Liver (tissue), 9 donors: ENCODE results near the gene ADGRD1. TPM values are rescaled to one million over a fixed set of nuclear protein-coding genes. Genes with fewer than 3 reads are reported as not detected.

Experiments
- DNase-seq: peaks from one replicate; pipeline ENCODE4 v3.0.0-alpha.2; 2017; ENCODE audit warnings: low spot score
- H3K27ac ChIP-seq, 2 donors: one replicate each; pipeline ENCODE4 v1.7.0; 2013; ENCODE audit warnings: inconsistent platforms in 2 of 2, low read length in 2 of 2, control low read depth in 1 of 2, low read depth in 1 of 2, mild to moderate bottlenecking in 1 of 2
- H3K27me3 ChIP-seq, 4 donors: one replicate each; pipeline versions ENCODE4 v1.6.1 to v1.7.0; 2013; ENCODE audit warnings: low read length in 3 of 4, inconsistent platforms in 1 of 4, mild to moderate bottlenecking in 1 of 4, moderate library complexity in 1 of 4; ENCODE audit not compliant: control insufficient read depth in 4 of 4, insufficient read depth in 4 of 4
- H3K36me3 ChIP-seq, 4 donors: one replicate each; pipeline versions ENCODE4 v1.6.1 to v1.7.0; 2013; ENCODE audit warnings: low read length in 3 of 4, mild to moderate bottlenecking in 3 of 4, low read depth in 1 of 4, moderate library complexity in 1 of 4; ENCODE audit not compliant: control insufficient read depth in 4 of 4, insufficient read depth in 3 of 4
- H3K4me1 ChIP-seq, 4 donors: one replicate each; pipeline versions ENCODE4 v1.6.1 to v1.7.0; 2013; ENCODE audit warnings: low read length in 3 of 4, mild to moderate bottlenecking in 3 of 4, moderate library complexity in 1 of 4; ENCODE audit not compliant: control insufficient read depth in 4 of 4, insufficient read depth in 4 of 4
- H3K4me3 ChIP-seq, 3 donors: one replicate each; pipeline versions ENCODE4 v1.6.1 to v1.7.0; 2013; ENCODE audit warnings: low read length in 3 of 3, control low read depth in 1 of 3, low read depth in 1 of 3, mild to moderate bottlenecking in 1 of 3
- H3K9ac ChIP-seq, 2 donors: one replicate each; pipeline ENCODE4 v1.7.0; 2013; ENCODE audit warnings: low read length in 2 of 2, mild to moderate bottlenecking in 2 of 2, moderate library complexity in 2 of 2, control low read depth in 1 of 2, low read depth in 1 of 2
- H3K9me3 ChIP-seq, 4 donors: one replicate each; pipeline versions ENCODE4 v1.6.1 to v1.7.0; 2013; ENCODE audit warnings: low read length in 3 of 4; ENCODE audit not compliant: control insufficient read depth in 4 of 4
- EGR1 ChIP-seq, 2 donors: IDR thresholded peaks; 2 replicates each; pipeline ENCODE4 v1.6.1; 2016 to 2018; ENCODE audit warnings: antibody characterized with exemption in 2 of 2, low read depth in 2 of 2
- FOXA2 ChIP-seq: IDR thresholded peaks from 2 replicates; pipeline ENCODE4 v1.6.1; 2016; ENCODE audit warnings: antibody characterized with exemption
- HNF4A ChIP-seq, 2 donors: conservative IDR thresholded peaks; 2 replicates each; pipeline ENCODE4 v1.6.1; 2016; ENCODE audit warnings: antibody characterized with exemption in 2 of 2, mild to moderate bottlenecking in 2 of 2
- HNF4G ChIP-seq: IDR thresholded peaks from 2 replicates; pipeline ENCODE4 v1.6.1; 2016; ENCODE audit warnings: antibody characterized with exemption
- JUND ChIP-seq, 2 donors: IDR thresholded peaks; 2 replicates each; pipeline ENCODE4 v1.6.1; 2016; ENCODE audit warnings: antibody characterized with exemption in 2 of 2
- MAX ChIP-seq: IDR thresholded peaks from 2 replicates; pipeline ENCODE4 v1.6.1; 2016; ENCODE audit warnings: antibody characterized with exemption
- NR2F2 ChIP-seq: IDR thresholded peaks from 2 replicates; pipeline ENCODE4 v1.6.1; 2016; ENCODE audit warnings: antibody characterized with exemption
- RAD21 ChIP-seq, 2 donors: IDR thresholded peaks; 2 replicates each; pipeline ENCODE4 v1.6.1; 2016; ENCODE audit warnings: antibody characterized with exemption in 2 of 2, mild to moderate bottlenecking in 2 of 2
- RXRA ChIP-seq, 2 donors: IDR thresholded peaks; 2 replicates each; pipeline ENCODE4 v1.6.1; 2017 to 2018; ENCODE audit warnings: antibody characterized with exemption in 2 of 2, mild to moderate bottlenecking in 1 of 2
- SP1 ChIP-seq: IDR thresholded peaks from 2 replicates; pipeline ENCODE4 v1.6.1; 2018; ENCODE audit warnings: antibody characterized with exemption, mild to moderate bottlenecking
- TAF1 ChIP-seq: conservative IDR thresholded peaks from 2 replicates; pipeline ENCODE4 v1.6.1; 2016; ENCODE audit warnings: antibody characterized with exemption, mild to moderate bottlenecking
- YY1 ChIP-seq: IDR thresholded peaks from 2 replicates; pipeline ENCODE4 v1.6.1; 2016; ENCODE audit warnings: antibody characterized with exemption, mild to moderate bottlenecking
- WGBS: extraction: QIAGEN DNeasy Blood & Tissue Kit; methylation state at CpG from one replicate; pipeline ENCODE4 v1.1.7; 2013; 5-methylcytosine and 5-hydroxymethylcytosine counted together
- polyA plus RNA-seq, 2 donors: library from polyadenylated mRNA; stranded (reverse) in 1 of 2; unstranded in 1 of 2; fragments of 200-250 nt in 1 of 2; fragments of >200 nt in 1 of 2; fragmentation: Nextera tagmentation in 1 of 2; extraction: Ambion mirVana in 1 of 2; gene quantifications; one replicate each; pipeline versions ENCODE4 v1.2.1 to v1.2.3, GENCODE V29; 2013 to 2015
- total RNA-seq, 2 donors: library from RNA; depleted of rRNA; stranded (reverse); fragments of >200 nt; gene quantifications; one replicate each; pipeline ENCODE4 v1.2.3, GENCODE V29; 2014
- TF ChIP-seq, protein P1 (sequence below): IDR thresholded peaks from 2 replicates; pipeline ENCODE4 v1.6.1; 2016; ENCODE audit warnings: antibody characterized with exemption, mild to moderate bottlenecking
- TF ChIP-seq, protein P2 (sequence below): fragments of 150-350 bp; IDR thresholded peaks from 2 replicates; pipeline ENCODE4 v1.5.1; 2017; ENCODE audit warnings: improper control_type of control experiment, low read depth, low read length; ENCODE audit not compliant: missing input control
- TF ChIP-seq, protein P3 (sequence below): IDR thresholded peaks from 2 replicates; pipeline ENCODE4 v1.6.1; 2016; ENCODE audit warnings: antibody characterized with exemption
- TF ChIP-seq, protein P4 (sequence below): IDR thresholded peaks from 2 replicates; pipeline ENCODE4 v1.6.1; 2016; ENCODE audit warnings: antibody characterized with exemption
- donor health status: healthy.
- donor health status: healthy.
- donor health status: healthy.
- donor health status: healthy.
- donor health status: healthy.

ADGRD1 gene
- total and polyA plus RNA-seq, 4 donors: 2.7 to 7.1 (median 4.6) TPM

- TF ChIP-seq MAX (no peak), FOXA2 (no peak), TAF1 (no peak), RXRA (IDR thresholded peaks at IDR 0.05) (no peak), HNF4G (no peak), SP1 (no peak), EGR1 (IDR thresholded peaks at IDR 0.05; ENCODE audit: low read depth in 2 of 2) (no peak), YY1 (no peak), NR2F2 (no peak)
- TF ChIP-seq, protein P1, sequence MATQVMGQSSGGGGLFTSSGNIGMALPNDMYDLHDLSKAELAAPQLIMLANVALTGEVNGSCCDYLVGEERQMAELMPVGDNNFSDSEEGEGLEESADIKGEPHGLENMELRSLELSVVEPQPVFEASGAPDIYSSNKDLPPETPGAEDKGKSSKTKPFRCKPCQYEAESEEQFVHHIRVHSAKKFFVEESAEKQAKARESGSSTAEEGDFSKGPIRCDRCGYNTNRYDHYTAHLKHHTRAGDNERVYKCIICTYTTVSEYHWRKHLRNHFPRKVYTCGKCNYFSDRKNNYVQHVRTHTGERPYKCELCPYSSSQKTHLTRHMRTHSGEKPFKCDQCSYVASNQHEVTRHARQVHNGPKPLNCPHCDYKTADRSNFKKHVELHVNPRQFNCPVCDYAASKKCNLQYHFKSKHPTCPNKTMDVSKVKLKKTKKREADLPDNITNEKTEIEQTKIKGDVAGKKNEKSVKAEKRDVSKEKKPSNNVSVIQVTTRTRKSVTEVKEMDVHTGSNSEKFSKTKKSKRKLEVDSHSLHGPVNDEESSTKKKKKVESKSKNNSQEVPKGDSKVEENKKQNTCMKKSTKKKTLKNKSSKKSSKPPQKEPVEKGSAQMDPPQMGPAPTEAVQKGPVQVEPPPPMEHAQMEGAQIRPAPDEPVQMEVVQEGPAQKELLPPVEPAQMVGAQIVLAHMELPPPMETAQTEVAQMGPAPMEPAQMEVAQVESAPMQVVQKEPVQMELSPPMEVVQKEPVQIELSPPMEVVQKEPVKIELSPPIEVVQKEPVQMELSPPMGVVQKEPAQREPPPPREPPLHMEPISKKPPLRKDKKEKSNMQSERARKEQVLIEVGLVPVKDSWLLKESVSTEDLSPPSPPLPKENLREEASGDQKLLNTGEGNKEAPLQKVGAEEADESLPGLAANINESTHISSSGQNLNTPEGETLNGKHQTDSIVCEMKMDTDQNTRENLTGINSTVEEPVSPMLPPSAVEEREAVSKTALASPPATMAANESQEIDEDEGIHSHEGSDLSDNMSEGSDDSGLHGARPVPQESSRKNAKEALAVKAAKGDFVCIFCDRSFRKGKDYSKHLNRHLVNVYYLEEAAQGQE: no peak
- TF ChIP-seq, protein P2, sequence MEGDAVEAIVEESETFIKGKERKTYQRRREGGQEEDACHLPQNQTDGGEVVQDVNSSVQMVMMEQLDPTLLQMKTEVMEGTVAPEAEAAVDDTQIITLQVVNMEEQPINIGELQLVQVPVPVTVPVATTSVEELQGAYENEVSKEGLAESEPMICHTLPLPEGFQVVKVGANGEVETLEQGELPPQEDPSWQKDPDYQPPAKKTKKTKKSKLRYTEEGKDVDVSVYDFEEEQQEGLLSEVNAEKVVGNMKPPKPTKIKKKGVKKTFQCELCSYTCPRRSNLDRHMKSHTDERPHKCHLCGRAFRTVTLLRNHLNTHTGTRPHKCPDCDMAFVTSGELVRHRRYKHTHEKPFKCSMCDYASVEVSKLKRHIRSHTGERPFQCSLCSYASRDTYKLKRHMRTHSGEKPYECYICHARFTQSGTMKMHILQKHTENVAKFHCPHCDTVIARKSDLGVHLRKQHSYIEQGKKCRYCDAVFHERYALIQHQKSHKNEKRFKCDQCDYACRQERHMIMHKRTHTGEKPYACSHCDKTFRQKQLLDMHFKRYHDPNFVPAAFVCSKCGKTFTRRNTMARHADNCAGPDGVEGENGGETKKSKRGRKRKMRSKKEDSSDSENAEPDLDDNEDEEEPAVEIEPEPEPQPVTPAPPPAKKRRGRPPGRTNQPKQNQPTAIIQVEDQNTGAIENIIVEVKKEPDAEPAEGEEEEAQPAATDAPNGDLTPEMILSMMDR: no peak
- TF ChIP-seq, protein P3, sequence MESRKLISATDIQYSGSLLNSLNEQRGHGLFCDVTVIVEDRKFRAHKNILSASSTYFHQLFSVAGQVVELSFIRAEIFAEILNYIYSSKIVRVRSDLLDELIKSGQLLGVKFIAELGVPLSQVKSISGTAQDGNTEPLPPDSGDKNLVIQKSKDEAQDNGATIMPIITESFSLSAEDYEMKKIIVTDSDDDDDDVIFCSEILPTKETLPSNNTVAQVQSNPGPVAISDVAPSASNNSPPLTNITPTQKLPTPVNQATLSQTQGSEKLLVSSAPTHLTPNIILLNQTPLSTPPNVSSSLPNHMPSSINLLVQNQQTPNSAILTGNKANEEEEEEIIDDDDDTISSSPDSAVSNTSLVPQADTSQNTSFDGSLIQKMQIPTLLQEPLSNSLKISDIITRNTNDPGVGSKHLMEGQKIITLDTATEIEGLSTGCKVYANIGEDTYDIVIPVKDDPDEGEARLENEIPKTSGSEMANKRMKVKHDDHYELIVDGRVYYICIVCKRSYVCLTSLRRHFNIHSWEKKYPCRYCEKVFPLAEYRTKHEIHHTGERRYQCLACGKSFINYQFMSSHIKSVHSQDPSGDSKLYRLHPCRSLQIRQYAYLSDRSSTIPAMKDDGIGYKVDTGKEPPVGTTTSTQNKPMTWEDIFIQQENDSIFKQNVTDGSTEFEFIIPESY: no peak
- no peak for DNase-seq
- Histone ChIP-seq H3K9ac (no peak overlapping the region), H3K36me3 (no peaks in the 10 kb centered on the region), H3K27ac (no peak overlapping the region), H3K9me3 (no peaks in the 10 kb centered on the region), H3K4me3 (no peak overlapping the region), H3K4me1 (no peaks in the 10 kb centered on the region), H3K27me3 (no peaks in the 10 kb centered on the region)
- WGBS: 92% methylated on average over 8 of the region's 8 CpGs
Observed at GRCh38 chr12:130989391-130989790, 35.7 kb downstream of the ADGRD1 start.

DNA sequence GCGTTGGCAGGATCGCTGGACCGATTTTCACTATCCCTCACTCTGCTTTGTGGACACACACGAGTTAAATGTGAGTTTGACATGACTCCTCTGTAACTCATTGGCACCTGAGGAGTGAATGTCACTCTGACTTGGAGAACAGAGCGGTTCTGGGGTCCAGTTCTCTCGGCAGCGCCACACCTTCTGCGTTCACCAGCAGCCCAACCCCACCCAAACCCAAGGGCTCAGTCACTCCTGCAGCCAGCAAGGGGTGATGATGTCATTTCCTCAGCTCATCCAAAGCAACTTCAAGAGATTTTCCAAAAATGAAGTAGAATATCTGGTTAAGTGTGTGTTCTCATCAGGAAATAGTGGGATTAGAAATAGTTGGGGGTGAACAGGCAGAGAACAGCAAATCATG, 36.3 kb downstream of the ADGRD1 start:
- TF ChIP-seq, protein P2: no peak
- TF ChIP-seq RAD21 (IDR thresholded peaks at IDR 0.05) (no peak), HNF4A (conservative IDR thresholded peaks at IDR 0.05) (no peak), EGR1 (IDR thresholded peaks at IDR 0.05; ENCODE audit: low read depth in 2 of 2) (no peak), TAF1 (no peak), RXRA (IDR thresholded peaks at IDR 0.05) (no peak), YY1 (no peak), JUND (IDR thresholded peaks at IDR 0.05) (no peak)
- TF ChIP-seq, protein P4, sequence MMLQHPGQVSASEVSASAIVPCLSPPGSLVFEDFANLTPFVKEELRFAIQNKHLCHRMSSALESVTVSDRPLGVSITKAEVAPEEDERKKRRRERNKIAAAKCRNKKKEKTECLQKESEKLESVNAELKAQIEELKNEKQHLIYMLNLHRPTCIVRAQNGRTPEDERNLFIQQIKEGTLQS: no peak
- Histone ChIP-seq H3K27ac (no peak overlapping the region), H3K36me3 (no peaks in the 10 kb centered on the region), H3K4me3 (no peak overlapping the region), H3K4me1 (no peaks in the 10 kb centered on the region), H3K27me3 (no peaks in the 10 kb centered on the region), H3K9ac (no peak overlapping the region), H3K9me3 (no peaks in the 10 kb centered on the region)
- DNase-seq: no peak
- WGBS: 92% methylated on average over 8 of the region's 8 CpGs
